ENCODE data around the gene ZNF429.
"Not testable (repeated sequence)": the region's sequence is repeated elsewhere in the genome, so short reads cannot be mapped to it uniquely, and the experiment has no call there.

ZNF429 gene

GRCh38 chr19:21505459-21506451 is at the start of gene ZNF429:
ZNF429 (plus strand) TSS chr19:21505602; CDS start chr19:21505772, 170 bp downstream.
- peak; percentile 39 for DNase-seq

- DNase-seq = no peak
These were observed 44.7 kb upstream of the ZNF429 start for GRCh38 chr19:21460686-21461085.

- no peak for DNase-seq
These were observed 42.9 kb upstream of the ZNF429 start for GRCh38 chr19:21462540-21462939.

GRCh38 chr19:21463449-21464105 is 41.8 kb upstream of the ZNF429 start:
- no peak for DNase-seq

GRCh38 chr19:21466627-21467026 is 38.8 kb upstream of the ZNF429 start:
- no peak for DNase-seq

- no peak for DNase-seq
These were observed 36.6 kb upstream of the ZNF429 start for GRCh38 chr19:21468791-21469190.

- DNase-seq = no peak
These were observed 32.9 kb upstream of the ZNF429 start for GRCh38 chr19:21472507-21472906.

- DNase-seq = no peak
These were observed 30.7 kb upstream of the ZNF429 start for GRCh38 chr19:21474671-21475181.

- DNase-seq = not testable (repeated sequence)
These were observed 23.0 kb upstream of the ZNF429 start for GRCh38 chr19:21482361-21482760.

GRCh38 chr19:21482863-21483276 is 22.5 kb upstream of the ZNF429 start:
- no peak for DNase-seq

- DNase-seq = no peak
These were observed 21.7 kb upstream of the ZNF429 start for GRCh38 chr19:21483589-21484170.

GRCh38 chr19:21484631-21485030 is 20.8 kb upstream of the ZNF429 start:
- no peak for DNase-seq

- DNase-seq = no peak
These were observed 19.5 kb upstream of the ZNF429 start for GRCh38 chr19:21485926-21486325.

GRCh38 chr19:21487969-21488368 is 17.4 kb upstream of the ZNF429 start:
- no peak for DNase-seq

GRCh38 chr19:21491146-21491545 is 14.3 kb upstream of the ZNF429 start:
- DNase-seq = no peak

GRCh38 chr19:21492947-21493906 is 12.2 kb upstream of the ZNF429 start:
- no peak for DNase-seq

- no peak for DNase-seq
These were observed 8.5 kb upstream of the ZNF429 start for GRCh38 chr19:21496876-21497275.

GRCh38 chr19:21498651-21499050 is 6.8 kb upstream of the ZNF429 start:
- no peak for DNase-seq

- peak; percentile 25 for DNase-seq
These were observed 2.8 kb downstream of the ZNF429 start for GRCh38 chr19:21508198-21508597.

GRCh38 chr19:21511058-21511457 is 5.7 kb downstream of the ZNF429 start:
- not testable (repeated sequence) for DNase-seq

GRCh38 chr19:21512609-21513008 is 7.2 kb downstream of the ZNF429 start:
- DNase-seq = not testable (repeated sequence)

GRCh38 chr19:21513651-21514050 is 8.2 kb downstream of the ZNF429 start:
- no peak for DNase-seq

Measured in NCI-H187 treated with DMSO at 0.1 percent for 48 hours (cell line).